K562 (cell line): Measurements from ENCODE around the gene IL20. TPM values are rescaled to one million over a fixed set of nuclear protein-coding genes. Genes with fewer than 3 reads are reported as not detected.

Experiments
- ATAC-seq: fragments of 200-7000 bp; cut with Tn5 transposase; 3 replicates; pipeline ENCODE4 v1.9.1; 2020; ENCODE audit warnings: moderate library complexity
- BruUV-seq: library from RNA; stranded (reverse); fragments of 400-500 nt; replicated peaks from 2 replicates; lab custom pipeline; 2021; lab: Mats Ljungman, UMichigan
- CTCF ChIA-PET: fragments of 300-600 bp; formaldehyde crosslinking; extraction: SDS; loops from one replicate; lab custom pipeline; 2021; ENCODE audit warnings: low intra/inter-chr PET ratio; lab: Yijun Ruan, JAX
- POLR2A ChIA-PET: fragments of 300-600, 350-650 bp; sonication (Branson Sonifier 250); formaldehyde crosslinking; extraction: SDS; loops from one replicate; lab custom pipeline; 2021; ENCODE audit warnings: antibody characterized with exemption, inconsistent platforms; lab: Yijun Ruan, JAX
- DNase-seq, 4 experiments: peaks; one replicate each; pipeline versions ENCODE4 v3.0.0 to v3.0.0-alpha.2; 2011 to 2018; ENCODE audit warnings: low spot score in 3 of 4, mixed read lengths in 3 of 4; ENCODE audit errors: extremely low read depth in 1 of 4
- FAIRE-seq: peaks from 2 replicates; lab custom pipeline; 2011; peaks lifted over from hg19 to GRCh38; lab: Jason Lieb, UNC
- H2AFZ ChIP-seq: 2 replicates; pipeline ENCODE4 v1.6.0; 2011; ENCODE audit warnings: low read depth, low read length, control low read depth, inconsistent platforms
- H3K27ac ChIP-seq: fragments of 200-600 bp; 3 replicates; pipeline ENCODE4 v1.8.0; 2011; ENCODE audit warnings: low read depth, mild to moderate bottlenecking, control low read depth, inconsistent platforms, low read length, moderate library complexity, mixed read lengths; ENCODE audit errors: extremely low read depth
- H3K27me3 ChIP-seq, 2 experiments: fragments of 300-600 bp in 1 of 2; 2 replicates in 1 of 2; 3 replicates in 1 of 2; pipeline versions ENCODE4 v1.6.0 to v1.8.0; 2011; ENCODE audit warnings: inconsistent platforms in 2 of 2, low read length in 2 of 2, mild to moderate bottlenecking in 1 of 2, mixed read lengths in 1 of 2, moderate library complexity in 1 of 2; ENCODE audit not compliant: control insufficient read depth in 2 of 2, insufficient read depth in 2 of 2
- H3K36me3 ChIP-seq: fragments of 300-600 bp; 3 replicates; pipeline ENCODE4 v1.8.0; 2011; ENCODE audit warnings: mild to moderate bottlenecking, low read length, inconsistent platforms; ENCODE audit not compliant: control insufficient read depth, insufficient read depth
- H3K4me1 ChIP-seq, 2 experiments: fragments of 200-600 bp in 1 of 2; replicated peaks in 1 of 2; 2 replicates in 1 of 2; 3 replicates in 1 of 2; pipeline versions ENCODE4 v1.5.1 to v1.8.0; 2011; ENCODE audit warnings: inconsistent platforms in 2 of 2, low read length in 2 of 2, mild to moderate bottlenecking in 1 of 2, mixed read lengths in 1 of 2, moderate library complexity in 1 of 2; ENCODE audit not compliant: control insufficient read depth in 2 of 2, insufficient read depth in 2 of 2
- H3K4me2 ChIP-seq: 2 replicates; pipeline ENCODE4 v1.6.1; 2011; ENCODE audit warnings: low read length, control low read depth, inconsistent platforms, mixed read lengths; ENCODE audit not compliant: insufficient read depth
- H3K4me3 ChIP-seq: fragments of 200-600 bp; sonication (generic), shearing (Covaris generic); 2 replicates; pipeline ENCODE4 v1.5.1; 2016; ENCODE audit warnings: control low read depth, inconsistent platforms
- H3K79me2 ChIP-seq: fragments of 200-600 bp; 3 replicates; pipeline ENCODE4 v1.8.0; 2011; ENCODE audit warnings: low read length, inconsistent platforms; ENCODE audit not compliant: control insufficient read depth, insufficient read depth
- H3K9ac ChIP-seq, 2 experiments: 2 replicates each; pipeline versions ENCODE4 v1.6.0 to v1.6.1; 2011; ENCODE audit warnings: low read depth in 2 of 2, low read length in 2 of 2, control low read depth in 1 of 2, inconsistent platforms in 1 of 2, mild to moderate bottlenecking in 1 of 2, mixed read lengths in 1 of 2; ENCODE audit not compliant: insufficient read depth in 1 of 2
- H3K9me1 ChIP-seq: one replicate; pipeline ENCODE4 v1.6.0; 2011; ENCODE audit warnings: inconsistent platforms, mild to moderate bottlenecking, low read length, moderate library complexity; ENCODE audit not compliant: control insufficient read depth, insufficient read depth
- H3K9me3 ChIP-seq: replicated peaks from 2 replicates; pipeline ENCODE4 v1.5.1; 2011; ENCODE audit warnings: low read depth, low read length, inconsistent platforms; ENCODE audit not compliant: control insufficient read depth, insufficient read depth
- H4K20me1 ChIP-seq: replicated peaks from 2 replicates; pipeline ENCODE4 v1.6.1; 2011; ENCODE audit warnings: low read length, inconsistent platforms, mixed read lengths; ENCODE audit not compliant: control insufficient read depth, insufficient read depth
- BACH1 ChIP-seq: fragments of 200-800 bp; sonication (Bioruptor generic); IDR thresholded peaks from 2 replicates; pipeline ENCODE4 v1.6.1; 2016; ENCODE audit warnings: missing genetic modification characterization, missing compliant biosample characterization
- CREB1 ChIP-seq, 2 experiments: sonication (generic) in 1 of 2; formaldehyde crosslinking in 1 of 2; IDR thresholded peaks; 2 replicates each; pipeline versions ENCODE4 v1.6.1 to v1.8.0; 2012 to 2022; ENCODE audit warnings: inconsistent platforms in 1 of 2, mild to moderate bottlenecking in 1 of 2, missing genetic modification reagents in 1 of 2, moderate library complexity in 1 of 2
- ELF1 ChIP-seq: fragments of 200-800 bp; sonication (Bioruptor generic); IDR thresholded peaks from 2 replicates; pipeline ENCODE4 v1.6.1; 2016; ENCODE audit warnings: missing genetic modification characterization, missing compliant biosample characterization
- ETV6 ChIP-seq, 3 experiments: fragments of 150-350 bp in 1 of 3; sonication (generic) in 1 of 3; formaldehyde crosslinking in 1 of 3; IDR thresholded peaks; 2 replicates each; pipeline versions ENCODE4 v1.6.1 to v1.8.0; 2014 to 2022; ENCODE audit warnings: borderline replicate concordance in 2 of 3, low read depth in 2 of 3, antibody characterized with exemption in 1 of 3, low read length in 1 of 3, mild to moderate bottlenecking in 1 of 3, missing genetic modification reagents in 1 of 3
- HMG20A ChIP-seq: fragments of 450-650 bp; formaldehyde crosslinking; conservative IDR thresholded peaks from 2 replicates; pipeline ENCODE4 v1.4.0; 2020; ENCODE audit warnings: mild to moderate bottlenecking, mixed read lengths
- HMGN3 ChIP-seq: IDR thresholded peaks from 2 replicates; pipeline ENCODE4 v1.6.1; 2011; ENCODE audit warnings: borderline replicate concordance, low read depth, mild to moderate bottlenecking, mixed read lengths, low read length; ENCODE audit not compliant: insufficient read length; ENCODE audit errors: extremely low read depth
- HNRNPLL ChIP-seq: fragments of 200-400 bp; formaldehyde crosslinking; IDR thresholded peaks from 2 replicates; pipeline ENCODE4 v1.6.1; 2017; ENCODE audit warnings: low read length, low read depth, mild to moderate bottlenecking; ENCODE audit not compliant: poor library complexity, severe bottlenecking
- MED1 ChIP-seq: sonication (generic); formaldehyde crosslinking; IDR thresholded peaks from 2 replicates; pipeline ENCODE4 v1.8.1; 2023; ENCODE audit warnings: missing genetic modification reagents, borderline replicate concordance
- NR3C1 ChIP-seq: sonication (generic); formaldehyde crosslinking; IDR thresholded peaks from 2 replicates; pipeline ENCODE4 v1.8.1; 2022; ENCODE audit warnings: missing genetic modification reagents
- PCBP1 ChIP-seq: fragments of 200-400 bp; formaldehyde crosslinking; IDR thresholded peaks from 2 replicates; pipeline ENCODE4 v1.6.1; 2018; ENCODE audit warnings: mild to moderate bottlenecking, low read depth, low read length; ENCODE audit not compliant: poor library complexity, severe bottlenecking
- RB1 ChIP-seq: fragments of 450-650 bp; IDR thresholded peaks from 2 replicates; pipeline ENCODE4 v1.6.1; 2017; ENCODE audit warnings: low read depth, mild to moderate bottlenecking
- SMAD3 ChIP-seq: fragments of 450-650 bp; formaldehyde crosslinking; conservative IDR thresholded peaks from 2 replicates; pipeline ENCODE4 v1.4.0; 2020; ENCODE audit warnings: mild to moderate bottlenecking
- THRAP3 ChIP-seq: fragments of 450-650 bp; IDR thresholded peaks from 2 replicates; pipeline ENCODE4 v1.6.1; 2016; ENCODE audit warnings: mild to moderate bottlenecking, inconsistent platforms, borderline replicate concordance
- XRCC4 ChIP-seq: IDR thresholded peaks from one replicate; pipeline ENCODE4 v1.6.1; 2011; ENCODE audit not compliant: insufficient read depth, insufficient read length; ENCODE audit errors: extremely low read depth
- ZEB2 ChIP-seq: fragments of 450-650 bp; IDR thresholded peaks from 2 replicates; pipeline ENCODE4 v1.6.1; 2016
- ZNF3 ChIP-seq: fragments of 250-450 bp; sonication (Bioruptor Pico); IDR thresholded peaks from 2 replicates; pipeline ENCODE4 v1.5.0; 2021; ENCODE audit warnings: mild to moderate bottlenecking, moderate library complexity
- ZNF324 ChIP-seq: fragments of 250-450 bp; sonication (Bioruptor Pico); IDR thresholded peaks from 2 replicates; pipeline ENCODE4 v1.4.0; 2020; ENCODE audit warnings: mild to moderate bottlenecking
- WGBS: fragments of 100-300 bp; shearing (Covaris generic); methylation state at CpG from one replicate; pipeline ENCODE4 v1.1.6; 2016; ENCODE audit warnings: low coverage, mixed read lengths; ENCODE audit not compliant: insufficient coverage; ENCODE audit errors: missing lambda C conversion rate; 5-methylcytosine and 5-hydroxymethylcytosine counted together
- in situ Hi-C: fragments of 300-500 bp; cut with MboI; formaldehyde crosslinking; loops from 4 replicates; pipeline ENCODE4 v1.15.0; 2018; ENCODE audit warnings: inconsistent platforms, mixed read lengths
- intact Hi-C: fragments of 100-400 bp; cut with micrococcal nuclease; formaldehyde crosslinking; loops from 2 replicates; pipeline ENCODE4 v1.14.2; 2022
- polyA plus RNA-seq, 8 experiments: library from polyadenylated mRNA; depleted of rRNA in 4 of 8; stranded (reverse) in 5 of 8; unstranded in 3 of 8; fragments of >200 nt; fragmentation: Nextera tagmentation in 2 of 8; fragmentation: Illumina TruSeq in 1 of 8; extraction: Ambion mirVana in 2 of 8; extraction: Trizol in 1 of 8; gene quantifications; 2 replicates each; pipeline versions ENCODE4 v1.2.1 to v1.2.3, GENCODE V29; 2011 to 2014; ENCODE audit warnings: inconsistent platforms in 1 of 8, missing spikeins in 1 of 8
- total RNA-seq, 7 experiments: library from RNA; depleted of rRNA in 6 of 7; stranded (reverse); fragments of >200 nt in 6 of 7; fragmentation: Illumina TruSeq in 2 of 7; extraction: Trizol in 2 of 7; gene quantifications; 2 replicates each; pipeline versions ENCODE4 v1.2.1 to v1.2.3, GENCODE V29; 2011 to 2021; ENCODE audit warnings: low replicate concordance in 1 of 7
- TF ChIP-seq, protein P1 (sequence below): fragments of 250-450 bp; sonication (Bioruptor Pico); IDR thresholded peaks from 2 replicates; pipeline ENCODE4 v1.8.0; 2021; ENCODE audit warnings: moderate library complexity, mild to moderate bottlenecking, inconsistent platforms

Gene IL20
- total and polyA plus RNA-seq, 9 of the 15 experiments (the other 6 are each of a cell fraction or from before 2014, with no cell fraction given) = not detected

GRCh38 chr1:206816390-206817287, 48.8 kb upstream of the IL20 start:
- BruUV-seq = no TSS peak
- H3K79me2 ChIP-seq = no peaks in the 10 kb centered on the region
- H3K4me1 ChIP-seq = peaks cover 0 to 30% of the 10 kb centered on the region in 2 experiments; a peak in 4 of 5 replicates
- H3K4me3 ChIP-seq = no peak overlapping the region
- WGBS = 11% methylated on average over 4 of the region's 4 CpGs
- ATAC-seq (peak; percentile 91), FAIRE-seq (peak; percentile 94), DNase-seq (peak; percentile 34 to 71 (median 42))
- H3K9me1 ChIP-seq = no peaks in the 10 kb centered on the region
- H3K27ac ChIP-seq = peak overlapping the region; percentile 60; the same call in 1 of the 3 replicates
- intact Hi-C loops (loop anchor here (10.0 kb wide), 1 partner anchor 258 kb away; no protein-coding TSS in a partner anchor), in situ Hi-C loops (no loop called here)
- peak overlapping the region in 1 of 2 experiments; percentile 43; a peak in 2 of 4 replicates for H3K9ac ChIP-seq
- CTCF ChIA-PET = no interaction called here
- peaks cover 2 to 8% of the 10 kb centered on the region in 2 experiments; a peak in 2 of 5 replicates for H3K27me3 ChIP-seq
- POLR2A ChIA-PET = interaction anchor here (0.6 to 1.8 kb wide), 10 partner anchors 9 to 505 kb away, joined by 3 to 13 read pairs (median 3); partner anchors contain the start of gene CD55
- H3K36me3 ChIP-seq = no peaks in the 10 kb centered on the region
- no peaks in the 10 kb centered on the region for H4K20me1 ChIP-seq
- peak overlapping the region; percentile 7; the same call in 1 of the 2 replicates for H3K4me2 ChIP-seq
- H2AFZ ChIP-seq = peak overlapping the region; percentile 73
- H3K9me3 ChIP-seq = peaks cover 6% of the 10 kb centered on the region; the same call in 1 of the 2 replicates
- no peak for TF ChIP-seq MED1 (CRISPR knock-in tag)
- TF ChIP-seq ZNF3 = peak; percentile 32; the same call in 1 of the 2 replicates
- TF ChIP-seq XRCC4 = no peak
- no peak for TF ChIP-seq PCBP1
- TF ChIP-seq RB1 = no peak
- no peak for TF ChIP-seq ETV6 (IDR thresholded peaks at IDR 0.05; ENCODE audit: borderline replicate concordance in 1 of 2, low read depth in 2 of 2, low read length in 1 of 2)
- no peak for TF ChIP-seq ETV6 (CRISPR knock-in tag; IDR thresholded peaks at IDR 0.05; ENCODE audit: borderline replicate concordance)
- TF ChIP-seq HMGN3 = no peak
- no peak for TF ChIP-seq SMAD3 (CRISPR knock-in tag)
- peak; percentile 60; the same call in 1 of the 2 replicates for TF ChIP-seq ZEB2
- TF ChIP-seq THRAP3 = peak; percentile 45; the same call in 1 of the 2 replicates
- no peak for TF ChIP-seq BACH1 (tag)
- no peak for TF ChIP-seq NR3C1 (CRISPR knock-in tag)
- TF ChIP-seq ZNF324 (CRISPR knock-in tag) = no peak
- TF ChIP-seq HMG20A = no peak
- TF ChIP-seq CREB1 (IDR thresholded peaks at IDR 0.05) = no peak; the same call in 1 of the 2 replicates
- peak; percentile 34; the same call in 1 of the 2 replicates for TF ChIP-seq CREB1 (CRISPR knock-in tag; IDR thresholded peaks at IDR 0.05)
- TF ChIP-seq, protein P1, sequence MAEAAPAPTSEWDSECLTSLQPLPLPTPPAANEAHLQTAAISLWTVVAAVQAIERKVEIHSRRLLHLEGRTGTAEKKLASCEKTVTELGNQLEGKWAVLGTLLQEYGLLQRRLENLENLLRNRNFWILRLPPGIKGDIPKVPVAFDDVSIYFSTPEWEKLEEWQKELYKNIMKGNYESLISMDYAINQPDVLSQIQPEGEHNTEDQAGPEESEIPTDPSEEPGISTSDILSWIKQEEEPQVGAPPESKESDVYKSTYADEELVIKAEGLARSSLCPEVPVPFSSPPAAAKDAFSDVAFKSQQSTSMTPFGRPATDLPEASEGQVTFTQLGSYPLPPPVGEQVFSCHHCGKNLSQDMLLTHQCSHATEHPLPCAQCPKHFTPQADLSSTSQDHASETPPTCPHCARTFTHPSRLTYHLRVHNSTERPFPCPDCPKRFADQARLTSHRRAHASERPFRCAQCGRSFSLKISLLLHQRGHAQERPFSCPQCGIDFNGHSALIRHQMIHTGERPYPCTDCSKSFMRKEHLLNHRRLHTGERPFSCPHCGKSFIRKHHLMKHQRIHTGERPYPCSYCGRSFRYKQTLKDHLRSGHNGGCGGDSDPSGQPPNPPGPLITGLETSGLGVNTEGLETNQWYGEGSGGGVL = no peak
- TF ChIP-seq ELF1 (tag) = no peak; the same call in 1 of the 2 replicates
- TF ChIP-seq HNRNPLL = no peak
